Liver (tissue), 3 donors: ENCODE measurements around the gene BST1.
A peak's percentile ranks its signal among the peaks of the same experiment; 100 is the strongest.

Experiments used
- CTCF ChIP-seq: fragments of 150-350 bp; IDR thresholded peaks from 2 replicates; pipeline ENCODE4 v1.5.1; 2017; ENCODE audit warnings: improper control_type of control experiment, low read depth, low read length; ENCODE audit not compliant: missing input control
- JUND ChIP-seq, 2 donors: IDR thresholded peaks; 2 replicates each; pipeline ENCODE4 v1.6.1; 2016; ENCODE audit warnings: antibody characterized with exemption in 2 of 2
- RXRA ChIP-seq, 2 donors: IDR thresholded peaks; 2 replicates each; pipeline ENCODE4 v1.6.1; 2017 to 2018; ENCODE audit warnings: antibody characterized with exemption in 2 of 2, mild to moderate bottlenecking in 1 of 2
- donor health status: healthy.
- donor health status: healthy.

GRCh38 chr4:15659768-15660570, 42.9 kb upstream of the BST1 start:
- TF ChIP-seq CTCF (no peak), JUND (IDR thresholded peaks at IDR 0.05) (peak; percentile 50 to 53), RXRA (IDR thresholded peaks at IDR 0.05) (peak; percentile 46 to 66)
